Kidney (tissue), 14 donors: ENCODE data around the gene INHBA. TPM values are rescaled to one million over a fixed set of nuclear protein-coding genes. Genes with fewer than 3 reads are reported as not detected.

ENCODE experiments used
- DNase-seq, 5 donors: peaks; one replicate each; pipeline ENCODE4 v3.0.0-alpha.2; 2013 to 2020
- FAIRE-seq: peaks from 2 replicates; lab custom pipeline; 2012; peaks lifted over from hg19 to GRCh38; lab: Jason Lieb, UNC
- H3K27ac ChIP-seq, 2 donors: one replicate each; pipeline ENCODE4 v1.7.0; 2013; ENCODE audit warnings: low read depth in 2 of 2, low read length in 2 of 2, inconsistent platforms in 1 of 2
- H3K27me3 ChIP-seq: one replicate; pipeline ENCODE4 v1.7.1; 2013; ENCODE audit warnings: low read length, inconsistent platforms; ENCODE audit not compliant: control insufficient read depth, insufficient read depth
- H3K36me3 ChIP-seq, 3 donors: one replicate each; pipeline versions ENCODE4 v1.7.0 to v1.7.1; 2013; ENCODE audit warnings: low read length in 3 of 3, control low read depth in 1 of 3, inconsistent platforms in 1 of 3; ENCODE audit not compliant: insufficient read depth in 3 of 3, control insufficient read depth in 2 of 3
- H3K4me1 ChIP-seq, 3 donors: one replicate each; pipeline versions ENCODE4 v1.7.0 to v1.7.1; 2013; ENCODE audit warnings: low read length in 3 of 3, inconsistent platforms in 1 of 3, low read depth in 1 of 3; ENCODE audit not compliant: control insufficient read depth in 2 of 3, insufficient read depth in 2 of 3
- H3K4me3 ChIP-seq, 3 donors: one replicate each; pipeline versions ENCODE4 v1.7.0 to v1.8.1; 2013; ENCODE audit warnings: low read length in 3 of 3, control low read depth in 1 of 3, inconsistent platforms in 1 of 3
- H3K9ac ChIP-seq, 3 donors: one replicate each; pipeline versions ENCODE4 v1.7.0 to v1.7.1; 2013; ENCODE audit warnings: low read length in 3 of 3, control low read depth in 1 of 3, inconsistent platforms in 1 of 3
- H3K9me3 ChIP-seq, 3 donors: one replicate each; pipeline versions ENCODE4 v1.7.0 to v1.7.1; 2013; ENCODE audit warnings: low read length in 3 of 3, control low read depth in 1 of 3, inconsistent platforms in 1 of 3; ENCODE audit not compliant: control insufficient read depth in 2 of 3, insufficient read depth in 1 of 3
- intact Hi-C: fragments of 100-400 bp; cut with DNase I; formaldehyde crosslinking; loops from one replicate; pipeline ENCODE4 v1.11.1; 2022
- polyA plus RNA-seq: library from polyadenylated mRNA; stranded (reverse); fragments of 350-450 nt; fragmentation: Illumina TruSeq; extraction: RNeasy Lipid Tissue Mini Kit (QIAGEN cat#74804); gene quantifications from one replicate; pipeline ENCODE4 v1.2.3, GENCODE V29; 2014; ENCODE audit warnings: low read depth, low replicate concordance; ENCODE audit not compliant: insufficient read depth
- total RNA-seq: library from RNA; stranded (reverse); fragmentation: NEBNext Ultra II Directional; extraction: Animal tissue kit (Norgen Biotek cat#: 25700); gene quantifications from one replicate; pipeline ENCODE4 v1.2.1, GENCODE V29; 2021
- TF ChIP-seq, protein P1 (sequence below): IDR thresholded peaks from 3 replicates; pipeline ENCODE4 v1.5.1; 2012; ENCODE audit warnings: mild to moderate bottlenecking, moderate library complexity, borderline replicate concordance; ENCODE audit not compliant: insufficient read depth; ENCODE audit errors: extremely low read depth
- donor health status: control.
- donor health status: control.
- donor health status: control.
- donor health status: control.
- donor health status: control.
- donor health status: DM: yes; HTN: yes; CAD: no.
- donor health status: Normal renal cell carcinoma (clear cell type).

Gene INHBA
- total and polyA plus RNA-seq, 2 donors from 2014 or later: 0.49 to 5.9 TPM

DNA sequence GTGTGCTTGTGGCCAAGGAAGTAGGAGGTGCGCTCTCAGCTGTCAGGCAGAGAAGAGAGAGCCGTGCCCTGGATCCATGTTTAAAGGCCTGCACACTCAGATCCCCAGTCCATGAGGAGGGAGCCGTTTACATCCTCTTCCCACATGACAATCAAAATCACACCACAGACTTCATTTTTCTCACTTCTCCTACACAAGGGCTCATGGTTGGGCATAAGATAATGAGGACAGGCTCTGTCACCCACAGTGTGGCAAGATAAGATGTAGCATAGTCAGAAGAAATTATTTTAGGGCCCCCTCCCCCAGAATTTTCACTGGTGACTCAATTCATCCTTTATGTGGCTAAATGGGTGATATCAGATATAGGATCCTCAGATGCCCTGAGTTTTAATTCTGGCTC is 35.9 kb upstream of the INHBA start:
- TF ChIP-seq, protein P1, sequence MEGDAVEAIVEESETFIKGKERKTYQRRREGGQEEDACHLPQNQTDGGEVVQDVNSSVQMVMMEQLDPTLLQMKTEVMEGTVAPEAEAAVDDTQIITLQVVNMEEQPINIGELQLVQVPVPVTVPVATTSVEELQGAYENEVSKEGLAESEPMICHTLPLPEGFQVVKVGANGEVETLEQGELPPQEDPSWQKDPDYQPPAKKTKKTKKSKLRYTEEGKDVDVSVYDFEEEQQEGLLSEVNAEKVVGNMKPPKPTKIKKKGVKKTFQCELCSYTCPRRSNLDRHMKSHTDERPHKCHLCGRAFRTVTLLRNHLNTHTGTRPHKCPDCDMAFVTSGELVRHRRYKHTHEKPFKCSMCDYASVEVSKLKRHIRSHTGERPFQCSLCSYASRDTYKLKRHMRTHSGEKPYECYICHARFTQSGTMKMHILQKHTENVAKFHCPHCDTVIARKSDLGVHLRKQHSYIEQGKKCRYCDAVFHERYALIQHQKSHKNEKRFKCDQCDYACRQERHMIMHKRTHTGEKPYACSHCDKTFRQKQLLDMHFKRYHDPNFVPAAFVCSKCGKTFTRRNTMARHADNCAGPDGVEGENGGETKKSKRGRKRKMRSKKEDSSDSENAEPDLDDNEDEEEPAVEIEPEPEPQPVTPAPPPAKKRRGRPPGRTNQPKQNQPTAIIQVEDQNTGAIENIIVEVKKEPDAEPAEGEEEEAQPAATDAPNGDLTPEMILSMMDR: no peak
- no peaks in the 10 kb centered on the region for H3K36me3 ChIP-seq
- FAIRE-seq (no peak), DNase-seq (no peak)
- no peaks in the 10 kb centered on the region for H3K27me3 ChIP-seq
- H3K9ac ChIP-seq: no peak overlapping the region
- peaks cover 0 to 4% (median 0%) of the 10 kb centered on the region in 3 donors for H3K9me3 ChIP-seq
- intact Hi-C loops: no loop called here
- H3K4me1 ChIP-seq: no peaks in the 10 kb centered on the region
- H3K27ac ChIP-seq: no peak overlapping the region
- no peak overlapping the region for H3K4me3 ChIP-seq

DNA sequence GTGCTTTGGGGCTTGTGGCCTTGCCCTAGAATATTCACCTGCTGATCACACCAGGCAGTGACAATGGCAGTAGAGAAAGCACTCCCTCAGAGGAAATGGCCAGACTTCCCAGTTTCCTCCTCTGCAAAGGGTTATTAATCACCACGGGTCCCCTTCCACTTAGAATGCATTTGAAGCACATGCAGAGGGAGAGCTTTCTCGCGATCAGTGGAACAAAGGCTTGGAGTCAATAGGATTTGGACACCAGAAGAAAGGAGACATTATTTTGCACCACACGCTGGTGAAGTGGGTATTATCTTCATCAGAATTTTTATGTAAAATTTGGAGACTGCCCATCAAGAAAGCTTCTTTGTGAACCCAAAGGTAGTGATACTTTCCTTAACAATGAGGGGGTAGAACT is 35.4 kb upstream of the INHBA start:
- H3K4me1 ChIP-seq: no peaks in the 10 kb centered on the region
- H3K4me3 ChIP-seq: no peak overlapping the region
- FAIRE-seq (no peak), DNase-seq (no peak)
- H3K9ac ChIP-seq: no peak overlapping the region
- intact Hi-C loops: no loop called here
- no peaks in the 10 kb centered on the region for H3K27me3 ChIP-seq
- H3K9me3 ChIP-seq: peaks cover 0 to 4% (median 0%) of the 10 kb centered on the region in 3 donors
- TF ChIP-seq, protein P1: no peak
- no peak overlapping the region for H3K27ac ChIP-seq
- H3K36me3 ChIP-seq: no peaks in the 10 kb centered on the region

DNA sequence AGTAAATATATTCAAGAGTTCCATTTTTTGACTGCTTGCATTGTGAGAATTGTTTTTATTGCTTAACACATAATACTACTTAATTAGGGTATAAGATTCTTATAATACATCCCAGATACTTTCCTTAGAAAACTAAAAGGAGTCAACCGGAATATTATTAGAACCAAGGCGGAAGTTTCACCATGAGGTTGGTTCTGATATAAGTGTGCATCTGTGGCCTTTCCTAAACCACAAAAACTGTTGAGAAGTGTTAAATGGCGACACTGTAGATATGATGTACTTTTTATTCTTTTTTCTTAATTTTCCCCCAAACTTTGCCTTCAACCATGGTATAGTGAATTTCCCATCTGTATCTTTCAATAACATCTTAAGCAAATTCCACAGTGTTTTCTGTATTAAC is 32.3 kb upstream of the INHBA start:
- intact Hi-C loops: no loop called here
- Histone ChIP-seq H3K27ac (no peak overlapping the region), H3K4me3 (no peak overlapping the region), H3K9me3 (no peaks in the 10 kb centered on the region), H3K36me3 (no peaks in the 10 kb centered on the region), H3K9ac (no peak overlapping the region), H3K27me3 (no peaks in the 10 kb centered on the region), H3K4me1 (no peaks in the 10 kb centered on the region)
- TF ChIP-seq, protein P1: no peak
- DNase-seq (no peak), FAIRE-seq (no peak)

DNA sequence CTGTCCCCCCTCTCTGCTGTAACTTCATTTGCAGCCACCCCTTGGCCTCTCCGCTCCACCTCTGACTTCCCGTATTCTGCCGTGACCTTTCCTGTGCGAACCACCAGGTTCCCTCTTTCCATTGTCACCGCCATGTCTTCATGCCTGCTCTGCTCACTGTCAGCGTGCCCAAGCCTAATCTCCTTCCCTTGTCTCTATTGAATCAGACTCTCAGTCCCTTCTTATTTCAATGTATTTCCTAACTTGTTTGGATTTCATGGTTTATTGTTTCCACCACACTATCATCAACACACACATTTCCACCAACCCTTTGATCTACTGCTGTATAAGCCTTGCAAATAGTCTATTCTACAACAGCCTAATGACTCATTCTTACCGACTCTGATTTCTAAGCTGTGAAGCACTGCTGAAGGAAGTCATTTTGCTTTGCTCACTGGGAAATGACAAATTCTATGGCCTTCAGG is 30.0 kb upstream of the INHBA start:
- no peak overlapping the region for H3K27ac ChIP-seq
- no peak for DNase-seq
- intact Hi-C loops: no loop called here
- H3K4me1 ChIP-seq: no peaks in the 10 kb centered on the region
- H3K9ac ChIP-seq: no peak overlapping the region
- H3K36me3 ChIP-seq: no peaks in the 10 kb centered on the region
- H3K4me3 ChIP-seq: no peak overlapping the region
- TF ChIP-seq, protein P1: no peak
- no peaks in the 10 kb centered on the region for H3K27me3 ChIP-seq
- no peak for FAIRE-seq
- no peaks in the 10 kb centered on the region for H3K9me3 ChIP-seq
